Esophagus muscularis mucosa (tissue), 4 donors: ENCODE measurements around the gene STARD9. TPM values are rescaled to one million over a fixed set of nuclear protein-coding genes. Genes with fewer than 3 reads are reported as not detected.
"Not testable (repeated sequence)": the region's sequence is repeated elsewhere in the genome, so short reads cannot be mapped to it uniquely, and the experiment has no call there.

Experiments used
- DNase-seq: peaks from one replicate; pipeline ENCODE4 v3.0.0-alpha.2; 2017; ENCODE audit errors: extremely low spot score
- H3K27ac ChIP-seq, 4 donors: fragments of 200-600 bp; sonication (generic); replicated peaks in 1 of 4; 1 replicate in 3 of 4; 2 replicates in 1 of 4; pipeline ENCODE4 v1.5.1; 2016 to 2019; ENCODE audit warnings: mild to moderate bottlenecking in 1 of 4
- H3K27me3 ChIP-seq, 4 donors: fragments of 200-600 bp; sonication (generic); one replicate each; pipeline versions ENCODE4 v1.5.1 to v1.6.0; 2016 to 2019
- H3K36me3 ChIP-seq, 4 donors: fragments of 200-600 bp; sonication (generic); one replicate each; pipeline ENCODE4 v1.5.1; 2016 to 2019
- H3K4me1 ChIP-seq, 4 donors: fragments of 200-600 bp; sonication (generic); one replicate each; pipeline ENCODE4 v1.5.1; 2016 to 2019
- H3K4me3 ChIP-seq, 4 donors: fragments of 200-600 bp; sonication (generic); 1 replicate in 2 of 4; 2 replicates in 2 of 4; pipeline ENCODE4 v1.5.1; 2016 to 2019; ENCODE audit warnings: mild to moderate bottlenecking in 4 of 4, moderate library complexity in 1 of 4
- H3K9me3 ChIP-seq, 4 donors: fragments of 200-600 bp; sonication (generic); 1 replicate in 3 of 4; 2 replicates in 1 of 4; pipeline ENCODE4 v1.5.1; 2016 to 2019
- EP300 ChIP-seq: sonication (generic); formaldehyde crosslinking; IDR thresholded peaks from one replicate; pipeline ENCODE4 v1.6.1; 2017; ENCODE audit warnings: antibody characterized with exemption
- POLR2A ChIP-seq: fragments of 450-650 bp; IDR thresholded peaks from one replicate; pipeline ENCODE4 v1.6.1; 2017; ENCODE audit warnings: antibody characterized with exemption, moderate library complexity, mild to moderate bottlenecking, low read depth
- POLR2AphosphoS5 ChIP-seq, 2 donors: sonication (generic); formaldehyde crosslinking; IDR thresholded peaks; one replicate each; pipeline ENCODE4 v1.6.1; 2017; ENCODE audit warnings: antibody characterized with exemption in 2 of 2
- WGBS: methylation state at CpG from one replicate; pipeline ENCODE4 v1.1.5; 2018; 5-methylcytosine and 5-hydroxymethylcytosine counted together
- intact Hi-C: fragments of 100-400 bp; cut with DNase I; formaldehyde crosslinking; loops from one replicate; pipeline ENCODE4 v1.15.1; 2023
- total RNA-seq, 4 donors: library from RNA; depleted of rRNA; stranded (reverse); fragments of >200 nt; gene quantifications; one replicate each; pipeline versions ENCODE4 v1.1.0 to v1.2.1, GENCODE V29; 2016
- TF ChIP-seq, protein P1 (sequence below), 3 experiments: fragments of 200-600 bp in 2 of 3; fragments of 450-650 bp in 1 of 3; sonication (generic) in 2 of 3; IDR thresholded peaks; one replicate each; pipeline ENCODE4 v1.5.1; 2017 to 2019; ENCODE audit warnings: antibody characterized with exemption in 3 of 3, mild to moderate bottlenecking in 2 of 3, moderate library complexity in 1 of 3

The STARD9 gene
- total RNA-seq, 4 donors from 2014 or later = 14.2 to 46.9 (median 33.3) TPM

- DNase-seq = no peak
- Histone ChIP-seq H3K27ac (peak overlapping the region; percentile 75 to 78 (median 76)), H3K4me3 (peak overlapping the region in 3 of 4 donors; percentile 5 to 8 (median 6)), H3K4me1 (peaks cover 26 to 85% (median 77%) of the 10 kb centered on the region in 4 donors), H3K27me3 (no peaks in the 10 kb centered on the region), H3K36me3 (peaks cover 0 to 14% (median 7%) of the 10 kb centered on the region in 4 donors), H3K9me3 (no peaks in the 10 kb centered on the region)
- 55% methylated on average over 4 of the region's 4 CpGs for WGBS
- intact Hi-C loops = no loop called here
- TF ChIP-seq, protein P1, sequence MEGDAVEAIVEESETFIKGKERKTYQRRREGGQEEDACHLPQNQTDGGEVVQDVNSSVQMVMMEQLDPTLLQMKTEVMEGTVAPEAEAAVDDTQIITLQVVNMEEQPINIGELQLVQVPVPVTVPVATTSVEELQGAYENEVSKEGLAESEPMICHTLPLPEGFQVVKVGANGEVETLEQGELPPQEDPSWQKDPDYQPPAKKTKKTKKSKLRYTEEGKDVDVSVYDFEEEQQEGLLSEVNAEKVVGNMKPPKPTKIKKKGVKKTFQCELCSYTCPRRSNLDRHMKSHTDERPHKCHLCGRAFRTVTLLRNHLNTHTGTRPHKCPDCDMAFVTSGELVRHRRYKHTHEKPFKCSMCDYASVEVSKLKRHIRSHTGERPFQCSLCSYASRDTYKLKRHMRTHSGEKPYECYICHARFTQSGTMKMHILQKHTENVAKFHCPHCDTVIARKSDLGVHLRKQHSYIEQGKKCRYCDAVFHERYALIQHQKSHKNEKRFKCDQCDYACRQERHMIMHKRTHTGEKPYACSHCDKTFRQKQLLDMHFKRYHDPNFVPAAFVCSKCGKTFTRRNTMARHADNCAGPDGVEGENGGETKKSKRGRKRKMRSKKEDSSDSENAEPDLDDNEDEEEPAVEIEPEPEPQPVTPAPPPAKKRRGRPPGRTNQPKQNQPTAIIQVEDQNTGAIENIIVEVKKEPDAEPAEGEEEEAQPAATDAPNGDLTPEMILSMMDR (IDR thresholded peaks at IDR 0.05) = no peak
- TF ChIP-seq POLR2A (no peak), POLR2AphosphoS5 (IDR thresholded peaks at IDR 0.05) (peak in 1 of 2 donors; percentile 60)
Observed at GRCh38 chr15:42593143-42593542, 17.7 kb downstream of the STARD9 start.

- peaks cover 0 to 13% (median 5%) of the 10 kb centered on the region in 4 donors for H3K36me3 ChIP-seq
- intact Hi-C loops = no loop called here
- no peak overlapping the region for H3K4me3 ChIP-seq
- H3K4me1 ChIP-seq = peaks cover 22 to 87% (median 80%) of the 10 kb centered on the region in 4 donors
- peak overlapping the region; percentile 75 to 78 (median 76) for H3K27ac ChIP-seq
- 69% methylated on average over 5 of the region's 5 CpGs for WGBS
- no peak for DNase-seq
- no peaks in the 10 kb centered on the region for H3K27me3 ChIP-seq
- TF ChIP-seq POLR2AphosphoS5 (IDR thresholded peaks at IDR 0.05) (no peak), EP300 (no peak), POLR2A (no peak)
- TF ChIP-seq, protein P1 (IDR thresholded peaks at IDR 0.05) = no peak
- no peaks in the 10 kb centered on the region for H3K9me3 ChIP-seq
Observed at GRCh38 chr15:42594095-42594494, 18.7 kb downstream of the STARD9 start.

GRCh38 chr15:42595626-42596240, 20.3 kb downstream of the STARD9 start:
- TF ChIP-seq POLR2AphosphoS5 (IDR thresholded peaks at IDR 0.05) (no peak), EP300 (no peak)
- WGBS = 40% methylated on average over 4 of the region's 4 CpGs
- Histone ChIP-seq H3K9me3 (no peaks in the 10 kb centered on the region), H3K4me1 (peaks cover 20 to 91% (median 86%) of the 10 kb centered on the region in 4 donors), H3K36me3 (peaks cover 0 to 7% (median 2%) of the 10 kb centered on the region in 4 donors), H3K4me3 (no peak overlapping the region), H3K27me3 (no peaks in the 10 kb centered on the region), H3K27ac (peak overlapping the region; percentile 2 to 77 (median 38))
- DNase-seq = no peak
- intact Hi-C loops = no loop called here

DNA sequence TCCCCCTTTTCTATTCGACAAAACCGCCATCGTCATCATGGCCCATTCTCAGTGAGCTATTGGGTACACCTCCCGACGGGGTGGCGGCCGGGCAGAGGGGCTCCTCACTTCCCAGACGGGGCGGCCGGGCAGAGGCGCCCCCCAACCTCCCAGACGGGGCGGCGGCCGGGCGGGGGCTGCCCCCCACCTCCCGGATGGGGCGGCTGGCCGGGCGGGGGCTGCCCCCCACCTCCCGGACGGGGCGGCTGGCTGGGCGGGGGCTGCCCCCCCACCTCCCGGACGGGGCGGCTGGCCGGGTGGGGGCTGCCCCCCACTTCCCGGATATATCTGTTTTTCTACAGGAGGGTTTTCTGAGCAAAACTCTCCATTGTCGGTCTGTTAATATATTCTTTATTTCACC, 25.9 kb downstream of the STARD9 start:
- WGBS = 96% methylated on average over 28 of the region's 30 CpGs
- H3K9me3 ChIP-seq = not testable (repeated sequence)

DNA sequence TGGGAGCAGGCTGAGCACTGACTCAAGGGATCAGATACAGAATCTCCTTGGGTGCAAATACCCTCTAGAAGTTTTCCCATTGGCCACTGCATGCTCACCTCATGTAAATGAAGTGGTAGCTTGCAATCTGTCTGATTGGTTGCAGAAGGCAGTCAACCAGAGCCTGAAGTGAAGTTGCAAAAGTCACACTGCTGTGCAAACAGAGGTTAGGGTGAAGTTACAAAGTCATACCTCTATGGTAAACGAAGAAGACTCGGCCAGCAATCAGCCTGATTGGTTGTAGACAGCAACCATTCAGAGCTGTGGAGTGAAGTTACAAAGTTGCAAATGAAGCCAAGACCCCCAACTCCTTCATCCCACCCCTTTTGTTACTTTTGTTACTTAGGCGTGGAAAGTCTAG, 27.1 kb downstream of the STARD9 start:
- peaks cover 0 to 10% (median 0%) of the 10 kb centered on the region in 4 donors for H3K36me3 ChIP-seq
- H3K9me3 ChIP-seq = no peaks in the 10 kb centered on the region
- 94% methylated on average over 3 of the region's 3 CpGs for WGBS
- no peak overlapping the region for H3K4me3 ChIP-seq
- peaks cover 19 to 79% (median 70%) of the 10 kb centered on the region in 4 donors for H3K4me1 ChIP-seq
- no peak for DNase-seq
- intact Hi-C loops = no loop called here
- TF ChIP-seq POLR2AphosphoS5 (IDR thresholded peaks at IDR 0.05) (no peak), POLR2A (no peak)
- TF ChIP-seq, protein P1 (IDR thresholded peaks at IDR 0.05) = no peak
- H3K27me3 ChIP-seq = no peaks in the 10 kb centered on the region
- H3K27ac ChIP-seq = no peak overlapping the region

More for the DNA sequence above, 25.9 kb downstream of the STARD9 start:
- DNase-seq, intact Hi-C loops, H3K27me3 ChIP-seq, H3K36me3 ChIP-seq, H3K4me3 ChIP-seq, H3K27ac ChIP-seq: not testable (repeated sequence)
- peaks cover 22 to 86% (median 74%) of the 10 kb centered on the region in 4 donors for H3K4me1 ChIP-seq
